Kidney glomerular epithelial cell (primary cell): ENCODE measurements around the gene TXLNA.
A peak's percentile ranks its signal among the peaks of the same experiment; 100 is the strongest.
"Not testable (repeated sequence)": the region's sequence is repeated elsewhere in the genome, so short reads cannot be mapped to it uniquely, and the experiment has no call there.

Source experiments
- DNase-seq: peaks from one replicate; lab custom pipeline; 2025; lab: John Stamatoyannopoulos, UW

The TXLNA gene

GRCh38 chr1:32179443-32180185, at the start of gene TXLNA:
Gene TXLNA, plus strand, starts transcription at chr1:32179675. Its CDS starts 671 bp downstream, at chr1:32180346.
- DNase-seq = peak; percentile 80

GRCh38 chr1:32133950-32134280, 45.6 kb upstream of the TXLNA start:
- not testable (repeated sequence) for DNase-seq

- DNase-seq = no peak
Observed at GRCh38 chr1:32137111-32137510, 42.4 kb upstream of the TXLNA start.

GRCh38 chr1:32138965-32139364, 40.5 kb upstream of the TXLNA start:
- DNase-seq = no peak

- peak; percentile 42 for DNase-seq
Observed at GRCh38 chr1:32142446-32143301, 36.8 kb upstream of the TXLNA start.

GRCh38 chr1:32143302-32143695, 36.2 kb upstream of the TXLNA start:
- DNase-seq = not testable (repeated sequence)

- DNase-seq = no peak
Observed at GRCh38 chr1:32144033-32144432, 35.4 kb upstream of the TXLNA start.

- not testable (repeated sequence) for DNase-seq
Observed at GRCh38 chr1:32147799-32148198, 31.7 kb upstream of the TXLNA start.

GRCh38 chr1:32150847-32151246, 28.6 kb upstream of the TXLNA start:
- no peak for DNase-seq

GRCh38 chr1:32151319-32151787, 28.1 kb upstream of the TXLNA start:
- DNase-seq = no peak

GRCh38 chr1:32159189-32159588, 20.3 kb upstream of the TXLNA start:
- no peak for DNase-seq

GRCh38 chr1:32163405-32163804, 16.1 kb upstream of the TXLNA start:
- DNase-seq = no peak

GRCh38 chr1:32165633-32166032, 13.8 kb upstream of the TXLNA start:
- DNase-seq = not testable (repeated sequence)

- no peak for DNase-seq
Observed at GRCh38 chr1:32170991-32171390, 8.5 kb upstream of the TXLNA start.

- DNase-seq = peak; percentile 18
Observed at GRCh38 chr1:32172621-32173245, 6.7 kb upstream of the TXLNA start.

GRCh38 chr1:32178380-32179192, 889 bp upstream of the TXLNA start:
- no peak for DNase-seq

- no peak for DNase-seq
Observed at GRCh38 chr1:32179193-32179442, 357 bp upstream of the TXLNA start.

- peak; percentile 68 for DNase-seq
Observed at GRCh38 chr1:32180186-32181060, 948 bp downstream of the TXLNA start.

- DNase-seq = no peak
Observed at GRCh38 chr1:32181065-32181464, 1.6 kb downstream of the TXLNA start.

- no peak for DNase-seq
Observed at GRCh38 chr1:32181563-32181962, 2.1 kb downstream of the TXLNA start.

- no peak for DNase-seq
Observed at GRCh38 chr1:32182060-32182459, 2.6 kb downstream of the TXLNA start.
